HG02623 (cell line): ENCODE results near the gene SLC6A8.

Experiments
- ATAC-seq: cut with Tn5 transposase; IDR thresholded peaks from one replicate; pipeline ENCODE4 v1.9.1; 2021; ENCODE audit warnings: moderate library complexity; ENCODE audit not compliant: unreplicated experiment

Gene SLC6A8

DNA sequence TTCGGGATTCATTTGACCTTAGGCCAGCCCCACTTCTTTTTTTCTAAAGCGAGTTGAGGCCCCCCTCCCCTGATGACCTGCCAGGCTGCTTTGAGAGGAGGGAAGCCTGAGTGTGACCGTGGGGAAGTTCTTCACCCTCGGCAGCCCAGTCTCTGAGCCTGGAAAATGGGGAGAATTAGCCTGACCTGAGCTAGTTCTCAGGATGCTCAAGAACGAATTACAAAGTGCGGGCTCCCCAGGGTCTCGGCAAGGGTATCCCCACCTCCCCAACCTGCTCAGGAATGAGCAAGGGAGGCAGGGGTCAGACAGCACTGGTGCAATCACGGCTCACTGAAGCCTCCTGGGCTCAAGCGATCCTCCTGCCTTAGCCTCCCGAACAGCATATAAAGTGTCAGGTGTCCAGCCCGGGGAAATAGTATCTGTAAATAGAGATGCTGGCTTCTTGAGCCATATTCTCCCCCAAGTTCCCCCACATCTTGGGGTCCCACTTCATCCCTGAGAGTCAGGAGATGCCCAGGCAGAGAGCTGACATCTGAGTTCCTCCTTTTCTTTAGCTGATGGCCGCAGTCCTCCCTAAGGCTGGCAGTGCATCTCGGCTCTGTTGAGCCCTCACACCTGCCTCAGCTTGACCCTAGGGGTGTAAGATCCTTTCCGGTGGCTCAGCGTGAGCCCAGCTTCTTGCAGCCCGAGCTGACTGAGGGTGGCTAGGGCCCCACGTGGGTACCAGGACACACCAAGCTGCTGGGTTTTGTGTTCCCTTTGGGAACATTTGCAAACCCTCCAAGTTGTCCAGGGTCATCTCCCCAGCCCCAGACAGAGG is 39.2 kb upstream of the SLC6A8 start:
- ATAC-seq: no peak

GRCh38 chrX:153649178-153649914 is 38.4 kb upstream of the SLC6A8 start:
- ATAC-seq: no peak

DNA sequence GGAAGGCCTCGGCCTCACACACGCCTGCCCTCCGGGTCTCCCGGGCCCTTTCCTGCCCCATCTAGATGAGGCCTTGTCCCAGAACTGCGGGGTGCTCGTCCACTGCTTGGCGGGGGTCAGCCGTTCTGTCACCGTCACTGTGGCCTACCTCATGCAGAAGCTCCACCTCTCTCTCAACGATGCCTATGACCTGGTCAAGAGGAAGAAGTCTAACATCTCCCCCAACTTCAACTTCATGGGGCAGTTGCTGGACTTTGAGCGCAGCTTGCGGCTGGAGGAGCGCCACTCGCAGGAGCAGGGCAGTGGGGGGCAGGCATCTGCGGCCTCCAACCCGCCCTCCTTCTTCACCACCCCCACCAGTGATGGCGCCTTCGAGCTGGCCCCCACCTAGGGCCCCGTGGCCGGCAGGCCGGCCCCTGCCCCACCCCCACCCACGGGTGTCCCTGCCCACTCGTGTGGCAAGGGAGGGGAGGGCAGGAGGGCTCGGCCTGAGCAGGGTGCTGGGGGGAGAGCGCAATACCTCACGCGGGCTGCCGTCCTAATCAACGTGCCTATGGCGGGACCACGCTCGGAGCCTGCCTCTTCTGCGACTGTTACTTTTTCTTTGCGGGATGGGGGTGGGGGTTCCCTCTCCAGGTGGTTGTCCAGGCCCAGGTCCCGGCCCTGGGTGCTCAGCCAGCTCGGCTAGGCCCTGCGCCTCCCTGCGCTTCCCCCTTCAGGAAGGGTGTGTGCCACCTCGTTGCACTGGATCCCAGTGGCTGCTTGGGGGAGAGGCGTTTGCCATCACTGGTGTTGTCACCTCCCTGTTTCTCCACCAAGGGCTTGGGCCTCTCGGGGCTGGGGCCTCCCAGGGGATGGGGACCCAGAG is 37.6 kb upstream of the SLC6A8 start:
- ATAC-seq: no peak

- ATAC-seq: no peak
Observed at GRCh38 chrX:153650959-153651358, 36.8 kb upstream of the SLC6A8 start.

DNA sequence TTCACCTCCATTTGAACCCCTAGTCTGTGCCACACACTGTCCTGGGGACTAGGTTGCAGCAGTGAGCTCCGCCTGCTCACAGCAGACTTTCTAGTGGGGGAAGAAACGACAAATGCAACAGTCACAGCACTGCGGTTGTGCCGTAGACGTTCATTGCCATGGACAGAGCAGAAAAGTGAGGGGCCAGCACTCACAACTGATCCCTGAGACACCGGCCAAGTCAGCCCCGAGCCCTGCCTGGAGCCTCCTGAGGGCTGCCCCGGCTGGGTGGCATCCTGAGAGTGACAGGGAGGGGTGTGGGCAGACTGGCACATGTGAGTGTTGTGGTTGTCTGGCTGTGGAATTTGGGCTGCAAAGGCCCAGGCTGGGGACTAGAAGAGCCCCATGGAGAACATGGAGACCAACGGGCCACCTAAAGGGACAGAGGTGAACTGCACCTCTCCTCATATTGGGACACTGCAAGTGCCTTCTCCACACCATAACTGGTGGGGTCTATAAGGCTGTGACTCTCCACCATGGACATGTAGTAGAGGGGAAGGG is 36.1 kb upstream of the SLC6A8 start:
- no peak for ATAC-seq

DNA sequence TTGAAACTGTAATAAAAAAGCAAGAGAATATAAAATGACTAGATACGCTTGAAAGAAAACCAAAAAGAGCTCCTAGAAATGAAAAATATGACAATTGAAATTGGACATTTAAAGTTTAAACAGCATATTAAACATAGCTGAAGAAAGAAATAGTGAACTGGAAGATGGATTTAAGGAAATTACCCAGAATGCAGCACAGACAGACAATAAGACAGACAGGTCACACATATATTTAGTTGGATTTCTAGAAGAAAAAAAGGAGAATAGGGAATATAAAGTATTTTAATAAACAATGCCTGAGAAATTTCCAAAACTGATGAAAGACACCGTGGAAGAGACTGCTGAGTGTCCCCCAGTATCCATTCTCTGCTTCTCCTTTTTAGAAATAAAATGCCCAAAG is 34.2 kb upstream of the SLC6A8 start:
- no peak for ATAC-seq

DNA sequence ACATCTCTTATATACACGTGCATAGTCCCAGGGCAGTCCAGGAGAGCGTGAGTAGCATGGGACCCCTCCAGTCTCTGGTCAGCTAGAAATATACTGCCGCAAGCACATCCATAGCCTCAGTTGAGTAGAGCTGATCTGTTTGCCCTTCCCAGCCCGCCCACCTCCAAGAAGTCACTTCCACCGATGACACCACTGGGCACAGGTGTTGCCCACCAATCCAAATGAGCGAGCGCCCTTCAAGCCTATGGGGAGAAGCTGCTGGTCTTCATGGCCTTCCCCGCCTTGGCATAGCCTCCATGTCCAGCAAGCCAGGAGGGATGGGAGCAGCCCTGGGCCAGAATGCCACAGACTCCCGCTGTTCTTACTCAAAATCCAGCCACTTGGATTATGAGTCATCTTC is 30.6 kb upstream of the SLC6A8 start:
- ATAC-seq: no peak

GRCh38 chrX:153659268-153659667 is 28.5 kb upstream of the SLC6A8 start:
- ATAC-seq: no peak

- ATAC-seq: no peak
Observed at GRCh38 chrX:153662266-153662665, 25.5 kb upstream of the SLC6A8 start.

DNA sequence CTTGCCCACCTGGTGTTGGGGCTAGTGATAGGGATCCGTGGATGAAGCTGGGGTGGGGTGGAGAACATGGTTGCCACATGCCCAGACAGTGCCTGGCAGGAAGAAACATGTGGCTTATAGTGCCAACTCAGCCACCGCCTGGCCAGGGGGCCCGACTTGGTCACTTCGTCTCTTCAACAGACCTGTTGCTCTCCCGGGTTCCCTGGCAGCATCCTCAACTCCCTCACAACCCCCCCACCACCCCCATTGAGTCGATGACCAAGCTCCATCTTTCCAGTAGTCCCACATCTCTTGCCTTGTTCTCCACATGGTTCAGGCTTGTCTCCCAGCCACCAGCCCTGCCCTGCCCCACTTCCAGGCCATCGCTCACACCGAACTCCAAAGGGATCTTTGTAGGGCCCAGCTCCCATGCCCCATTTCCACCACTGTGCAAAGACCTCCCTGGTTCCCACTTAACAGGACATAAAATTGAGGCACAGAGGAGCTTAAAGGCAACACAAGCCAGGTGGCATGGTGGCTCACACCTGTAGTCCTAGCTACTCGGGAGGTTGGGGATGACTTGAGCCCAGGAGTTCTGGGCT is 21.9 kb upstream of the SLC6A8 start:
- no peak for ATAC-seq

DNA sequence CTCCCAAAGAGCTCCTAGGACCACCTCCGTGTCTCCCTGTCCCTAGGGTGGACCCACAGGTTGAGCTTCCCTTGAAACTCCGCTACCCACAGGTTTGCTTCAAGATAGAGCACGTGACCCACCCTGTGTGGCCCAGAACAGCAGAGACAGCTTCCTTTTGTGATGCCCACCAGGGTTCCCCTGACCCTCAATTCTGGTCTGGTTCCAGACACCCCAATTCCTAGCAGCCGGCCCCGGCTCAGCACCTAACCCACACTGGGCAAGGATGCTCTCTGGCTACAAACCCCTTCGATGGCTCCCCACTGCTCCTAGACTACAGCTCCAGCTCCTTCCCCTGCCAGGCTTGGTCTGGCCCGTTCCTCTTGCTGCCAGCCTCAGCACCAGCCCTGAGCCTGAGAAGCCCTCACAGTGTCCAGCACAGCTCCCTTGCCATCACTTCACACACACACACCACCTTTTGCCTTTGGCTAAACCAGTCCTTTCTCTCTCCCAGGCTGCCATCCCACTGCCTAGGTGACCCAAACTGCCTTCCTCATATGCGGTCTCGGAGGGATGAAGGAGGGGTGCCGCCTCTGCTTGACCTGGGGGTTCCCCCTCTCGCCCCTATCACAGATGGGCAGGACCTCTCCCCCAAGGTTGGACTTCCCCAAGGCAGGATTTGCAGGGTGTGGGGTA is 20.3 kb upstream of the SLC6A8 start:
- ATAC-seq: no peak

DNA sequence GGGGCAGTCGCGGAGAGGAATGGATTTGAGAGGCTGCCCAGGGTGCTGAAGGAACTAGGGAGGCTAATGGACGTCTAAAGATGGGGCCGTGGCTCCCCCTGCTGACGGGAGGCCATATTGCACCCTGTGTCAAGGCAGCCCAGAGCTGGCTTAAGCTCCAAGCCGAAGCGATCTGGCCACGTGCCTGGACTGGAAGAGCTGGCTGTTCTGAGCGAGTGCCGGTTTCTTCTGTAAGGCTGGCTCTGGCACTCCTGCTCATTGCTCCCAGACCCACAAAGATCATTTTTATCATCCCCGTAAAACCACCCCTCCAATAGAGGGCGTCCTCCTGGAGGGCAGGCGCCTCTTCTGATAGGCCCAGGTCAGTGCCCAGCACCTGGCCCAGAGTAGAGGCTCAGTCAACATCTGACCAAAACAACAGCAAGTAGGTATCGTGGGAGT is 19.8 kb upstream of the SLC6A8 start:
- no peak for ATAC-seq

GRCh38 chrX:153668423-153669173 is 19.1 kb upstream of the SLC6A8 start:
- ATAC-seq: no peak

DNA sequence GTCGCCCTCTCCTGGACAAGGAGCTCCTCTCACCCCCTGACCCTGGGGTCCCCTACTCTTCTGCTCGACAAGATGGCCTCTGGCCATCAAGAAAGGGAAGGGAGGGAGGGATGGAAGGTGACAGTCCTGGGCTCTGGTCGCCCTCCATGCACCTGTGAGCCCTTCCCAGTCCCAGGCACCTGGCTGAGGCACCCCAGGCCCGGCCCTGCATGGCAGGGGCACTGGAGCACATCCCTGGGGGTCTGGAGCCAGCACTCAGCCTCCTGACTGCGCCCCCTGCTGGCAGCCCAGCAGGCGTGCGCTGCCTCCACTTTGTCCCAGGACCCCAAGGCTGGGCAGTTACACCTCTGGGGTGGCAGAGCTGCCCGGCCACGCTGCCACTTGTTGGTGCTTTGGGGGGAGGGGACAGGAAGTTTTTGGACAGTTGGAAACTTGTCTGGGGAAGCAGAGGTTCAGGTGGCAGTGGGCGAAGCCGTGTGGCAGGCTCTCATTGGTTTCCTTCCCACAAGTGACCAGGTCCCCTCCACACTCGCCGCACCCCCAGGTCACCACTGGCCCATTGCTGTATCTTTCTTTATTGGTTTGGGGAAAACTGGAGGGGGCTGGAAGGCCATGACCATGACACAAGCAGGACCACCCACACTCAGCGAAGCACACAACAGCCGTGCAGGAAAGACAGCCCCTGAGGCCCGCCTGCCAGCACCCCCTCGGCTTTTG is 18.4 kb upstream of the SLC6A8 start:
- no peak for ATAC-seq

- ATAC-seq: no peak
Observed at GRCh38 chrX:153669901-153670731, 17.6 kb upstream of the SLC6A8 start.

- ATAC-seq: no peak
Observed at GRCh38 chrX:153670748-153671588, 16.8 kb upstream of the SLC6A8 start.
